Peyer's patch (tissue), 4 donors: Measurements from ENCODE around the gene SLC35A2. TPM values are rescaled to one million over a fixed set of nuclear protein-coding genes. Genes with fewer than 3 reads are reported as not detected.
"Not testable (repeated sequence)": the region's sequence is repeated elsewhere in the genome, so short reads cannot be mapped to it uniquely, and the experiment has no call there.

Experiments
- DNase-seq, 3 donors: peaks; one replicate each; pipeline ENCODE4 v3.0.0-alpha.2; 2017 to 2019
- H3K27ac ChIP-seq, 4 donors: fragments of 200-600 bp; sonication (generic); one replicate each; pipeline ENCODE4 v1.5.1; 2016 to 2019
- H3K27me3 ChIP-seq, 2 donors: fragments of 200-600 bp; sonication (generic); one replicate each; pipeline ENCODE4 v1.5.1; 2019
- H3K36me3 ChIP-seq, 3 donors: fragments of 200-600 bp; sonication (generic); one replicate each; pipeline ENCODE4 v1.5.1; 2016 to 2019
- H3K4me1 ChIP-seq, 4 donors: fragments of 200-600 bp; sonication (generic); one replicate each; pipeline ENCODE4 v1.5.1; 2016 to 2019
- H3K4me3 ChIP-seq, 4 donors: fragments of 200-600 bp; sonication (generic); 1 replicate in 3 of 4; 2 replicates in 1 of 4; pipeline ENCODE4 v1.5.1; 2016 to 2019; ENCODE audit warnings: mild to moderate bottlenecking in 1 of 4
- H3K9me3 ChIP-seq, 4 donors: fragments of 200-600 bp; sonication (generic); one replicate each; pipeline ENCODE4 v1.5.1; 2016 to 2019; ENCODE audit warnings: mild to moderate bottlenecking in 1 of 4
- POLR2A ChIP-seq, 2 donors: fragments of 450-650 bp; IDR thresholded peaks; one replicate each; pipeline ENCODE4 v1.5.1; 2017; ENCODE audit warnings: antibody characterized with exemption in 2 of 2, mild to moderate bottlenecking in 2 of 2, moderate library complexity in 2 of 2
- total RNA-seq, 4 donors: library from RNA; depleted of rRNA; stranded (reverse); fragments of >200 nt; gene quantifications; one replicate each; pipeline ENCODE4 v1.1.0, GENCODE V29; 2016
- TF ChIP-seq, protein P1 (sequence below), 6 experiments: fragments of 450-650 bp in 4 of 6; fragments of 200-600 bp in 2 of 6; sonication (generic) in 1 of 6; IDR thresholded peaks; one replicate each; pipeline ENCODE4 v1.5.1; 2017 to 2019; ENCODE audit warnings: antibody characterized with exemption in 6 of 6, mild to moderate bottlenecking in 3 of 6, moderate library complexity in 1 of 6

Gene SLC35A2
- total RNA-seq, 4 donors from 2014 or later = 14.0 to 43.3 (median 21.5) TPM

DNA sequence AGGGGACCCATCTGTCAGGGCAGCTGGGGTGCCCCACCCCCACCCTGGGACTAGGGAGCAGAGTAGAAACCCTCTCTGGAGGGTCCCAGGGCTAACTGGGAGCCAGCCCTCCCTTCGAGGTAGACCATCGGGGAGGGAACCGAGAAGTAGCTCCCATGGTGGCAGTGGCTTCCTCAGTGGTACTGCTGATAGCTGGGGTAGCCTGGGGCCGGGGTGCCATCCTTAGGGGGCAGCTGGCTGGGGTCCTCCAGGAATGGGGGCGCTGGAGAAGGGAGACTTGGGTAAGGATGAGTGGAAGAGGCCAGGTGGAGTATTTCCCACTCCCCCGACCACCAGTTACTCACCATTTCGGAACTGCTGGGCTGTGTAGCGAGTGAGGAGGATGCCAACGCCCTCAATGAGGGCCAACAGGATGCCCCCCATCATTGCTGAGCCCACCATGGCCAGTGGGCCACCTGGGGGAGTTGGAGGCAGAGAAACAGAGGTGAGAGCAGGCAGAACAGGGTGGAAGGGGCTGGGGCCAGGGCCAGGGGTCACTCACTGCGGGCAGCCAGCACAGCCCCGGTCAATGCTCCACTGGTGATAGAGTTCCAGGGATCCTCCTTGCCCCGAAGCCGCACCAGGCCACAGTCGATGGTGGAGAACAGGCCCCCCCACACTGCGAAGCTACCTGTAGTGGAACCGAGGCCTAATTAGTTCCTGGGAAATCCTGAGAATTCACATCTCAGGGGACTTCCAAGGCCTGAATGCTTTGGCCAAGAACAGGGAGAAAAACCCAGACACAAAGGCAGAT is 17.7 kb downstream of the SLC35A2 start:
- Histone ChIP-seq H3K27ac (no peak overlapping the region), H3K4me3 (no peak overlapping the region), H3K4me1 (peaks cover 0 to 7% (median 0%) of the 10 kb centered on the region in 4 donors), H3K27me3 (no peaks in the 10 kb centered on the region), H3K36me3 (peaks cover 0 to 14% (median 0%) of the 10 kb centered on the region in 3 donors), H3K9me3 (no peaks in the 10 kb centered on the region)
- DNase-seq = peak in 1 of 3 donors; percentile 10
- no peak for TF ChIP-seq POLR2A (IDR thresholded peaks at IDR 0.05)
- TF ChIP-seq, protein P1, sequence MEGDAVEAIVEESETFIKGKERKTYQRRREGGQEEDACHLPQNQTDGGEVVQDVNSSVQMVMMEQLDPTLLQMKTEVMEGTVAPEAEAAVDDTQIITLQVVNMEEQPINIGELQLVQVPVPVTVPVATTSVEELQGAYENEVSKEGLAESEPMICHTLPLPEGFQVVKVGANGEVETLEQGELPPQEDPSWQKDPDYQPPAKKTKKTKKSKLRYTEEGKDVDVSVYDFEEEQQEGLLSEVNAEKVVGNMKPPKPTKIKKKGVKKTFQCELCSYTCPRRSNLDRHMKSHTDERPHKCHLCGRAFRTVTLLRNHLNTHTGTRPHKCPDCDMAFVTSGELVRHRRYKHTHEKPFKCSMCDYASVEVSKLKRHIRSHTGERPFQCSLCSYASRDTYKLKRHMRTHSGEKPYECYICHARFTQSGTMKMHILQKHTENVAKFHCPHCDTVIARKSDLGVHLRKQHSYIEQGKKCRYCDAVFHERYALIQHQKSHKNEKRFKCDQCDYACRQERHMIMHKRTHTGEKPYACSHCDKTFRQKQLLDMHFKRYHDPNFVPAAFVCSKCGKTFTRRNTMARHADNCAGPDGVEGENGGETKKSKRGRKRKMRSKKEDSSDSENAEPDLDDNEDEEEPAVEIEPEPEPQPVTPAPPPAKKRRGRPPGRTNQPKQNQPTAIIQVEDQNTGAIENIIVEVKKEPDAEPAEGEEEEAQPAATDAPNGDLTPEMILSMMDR (IDR thresholded peaks at IDR 0.05) = no peak

DNA sequence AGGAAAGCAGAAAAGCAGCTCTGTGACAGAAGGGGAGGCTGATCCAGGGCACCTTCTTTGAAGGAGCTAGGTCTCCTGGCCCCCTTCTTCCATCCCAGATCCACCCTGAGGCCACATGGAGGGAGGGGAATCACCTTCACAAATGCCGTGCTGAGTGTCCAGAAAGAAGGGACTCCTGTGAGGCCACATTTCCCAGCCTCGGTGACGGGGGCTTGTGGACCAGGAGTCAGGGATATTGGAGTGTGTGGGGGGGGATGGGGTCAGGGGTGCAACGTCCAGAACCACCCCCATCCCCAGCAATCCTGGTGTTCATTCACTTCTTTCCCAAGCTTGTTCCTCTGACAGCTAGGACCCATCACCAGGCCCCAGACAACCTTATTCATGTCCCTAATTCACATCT is 18.6 kb downstream of the SLC35A2 start:
- H3K4me3 ChIP-seq = no peak overlapping the region
- no peaks in the 10 kb centered on the region for H3K9me3 ChIP-seq
- peaks cover 0 to 7% (median 0%) of the 10 kb centered on the region in 4 donors for H3K4me1 ChIP-seq
- peak in 1 of 3 donors; percentile 6 for DNase-seq
- peaks cover 0 to 14% (median 0%) of the 10 kb centered on the region in 3 donors for H3K36me3 ChIP-seq
- no peaks in the 10 kb centered on the region for H3K27me3 ChIP-seq
- TF ChIP-seq, protein P1 (IDR thresholded peaks at IDR 0.05) = no peak
- no peak for TF ChIP-seq POLR2A (IDR thresholded peaks at IDR 0.05)
- H3K27ac ChIP-seq = no peak overlapping the region

DNA sequence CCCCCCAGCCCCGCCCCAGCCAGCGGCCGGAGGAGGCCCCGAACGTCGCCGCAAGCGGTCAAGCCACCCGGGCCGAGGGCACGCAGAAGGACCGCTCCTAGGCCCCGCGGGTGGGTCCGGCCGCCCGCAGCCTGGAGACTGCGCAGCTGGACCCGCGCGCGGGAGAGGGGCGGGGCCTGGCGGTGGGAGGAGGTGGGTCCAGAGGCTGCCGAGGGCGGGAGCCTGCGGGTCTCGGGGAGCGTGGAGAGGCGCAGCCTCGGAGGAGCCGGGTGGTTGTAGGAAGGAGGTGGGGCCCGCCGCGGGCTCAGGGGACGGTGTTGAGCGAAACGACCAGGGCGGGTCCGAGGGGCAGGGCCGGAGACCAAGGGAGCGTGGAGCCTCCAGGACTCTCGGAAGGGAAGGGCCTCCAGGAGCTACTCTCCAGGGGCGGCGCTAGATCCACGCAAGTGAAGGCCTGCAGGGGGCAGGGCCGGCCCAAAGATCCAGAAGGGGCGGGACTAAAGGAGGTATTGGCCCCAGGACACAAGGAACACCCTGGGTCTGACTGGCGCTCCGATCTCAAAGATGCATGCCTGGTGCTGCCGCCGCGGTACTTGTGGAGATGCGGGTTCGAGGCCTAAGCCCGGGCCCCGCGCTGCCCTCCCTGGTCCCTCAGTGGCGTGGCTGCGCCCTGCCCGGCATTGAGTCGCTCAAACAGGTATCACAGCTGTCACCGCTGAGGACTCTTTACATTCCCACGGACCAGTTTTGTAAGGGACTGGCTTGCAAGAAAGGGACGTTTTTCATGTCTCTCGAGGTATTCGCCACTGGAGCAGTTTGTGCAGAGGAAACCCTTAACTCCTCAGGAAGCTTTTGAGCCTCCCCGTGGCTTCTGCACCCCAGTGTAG is 19.8 kb downstream of the SLC35A2 start:
- H3K27ac ChIP-seq = peak overlapping the region; percentile 76 to 85 (median 80)
- TF ChIP-seq POLR2A (IDR thresholded peaks at IDR 0.05) = peak in 1 of 2 donors; percentile 15
- TF ChIP-seq, protein P1 (IDR thresholded peaks at IDR 0.05) = peak in 5 of 6 experiments; percentile 29 to 72 (median 59)
- peak; percentile 77 to 93 (median 88) for DNase-seq

DNA sequence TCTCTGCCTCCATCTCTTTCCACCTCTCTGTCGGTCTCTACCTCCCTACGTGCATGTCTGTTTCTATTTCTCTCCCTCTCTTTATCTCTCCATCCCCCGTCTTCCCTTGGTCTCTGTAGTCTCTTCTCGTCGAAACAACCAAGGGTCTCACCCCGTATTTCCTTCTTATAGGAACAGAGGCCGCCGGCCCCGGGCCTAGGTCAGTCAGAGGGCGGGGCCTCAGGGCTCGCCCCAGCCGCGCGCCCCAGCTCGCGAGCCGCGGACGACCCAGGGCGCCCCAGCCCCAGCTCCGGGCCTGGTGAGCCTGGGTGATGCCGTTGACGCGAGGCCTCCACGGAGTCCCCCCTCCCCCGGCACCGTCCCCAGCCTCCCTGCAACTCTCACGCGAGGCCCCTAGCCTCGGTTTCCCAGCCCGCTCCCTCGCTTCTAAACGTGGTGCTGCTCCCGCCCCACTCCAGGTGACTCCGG is 20.5 kb downstream of the SLC35A2 start:
- TF ChIP-seq, protein P1 (IDR thresholded peaks at IDR 0.05) = no peak
- TF ChIP-seq POLR2A (IDR thresholded peaks at IDR 0.05) = no peak
- peaks cover 0 to 14% (median 0%) of the 10 kb centered on the region in 3 donors for H3K36me3 ChIP-seq
- H3K4me1 ChIP-seq = no peaks in the 10 kb centered on the region
- H3K27me3 ChIP-seq = no peaks in the 10 kb centered on the region
- no peaks in the 10 kb centered on the region for H3K9me3 ChIP-seq
- peak overlapping the region; percentile 76 to 85 (median 80) for H3K27ac ChIP-seq
- DNase-seq = peak in 1 of 3 donors; percentile 20
- H3K4me3 ChIP-seq = peak overlapping the region; percentile 59 to 82 (median 66)

More for the DNA sequence above, 19.8 kb downstream of the SLC35A2 start:
- Histone ChIP-seq H3K4me1 (peaks cover 0 to 6% (median 0%) of the 10 kb centered on the region in 4 donors), H3K9me3 (no peaks in the 10 kb centered on the region), H3K36me3 (peaks cover 0 to 14% (median 0%) of the 10 kb centered on the region in 3 donors), H3K4me3 (peak overlapping the region; percentile 59 to 82 (median 66)), H3K27me3 (no peaks in the 10 kb centered on the region)

DNA sequence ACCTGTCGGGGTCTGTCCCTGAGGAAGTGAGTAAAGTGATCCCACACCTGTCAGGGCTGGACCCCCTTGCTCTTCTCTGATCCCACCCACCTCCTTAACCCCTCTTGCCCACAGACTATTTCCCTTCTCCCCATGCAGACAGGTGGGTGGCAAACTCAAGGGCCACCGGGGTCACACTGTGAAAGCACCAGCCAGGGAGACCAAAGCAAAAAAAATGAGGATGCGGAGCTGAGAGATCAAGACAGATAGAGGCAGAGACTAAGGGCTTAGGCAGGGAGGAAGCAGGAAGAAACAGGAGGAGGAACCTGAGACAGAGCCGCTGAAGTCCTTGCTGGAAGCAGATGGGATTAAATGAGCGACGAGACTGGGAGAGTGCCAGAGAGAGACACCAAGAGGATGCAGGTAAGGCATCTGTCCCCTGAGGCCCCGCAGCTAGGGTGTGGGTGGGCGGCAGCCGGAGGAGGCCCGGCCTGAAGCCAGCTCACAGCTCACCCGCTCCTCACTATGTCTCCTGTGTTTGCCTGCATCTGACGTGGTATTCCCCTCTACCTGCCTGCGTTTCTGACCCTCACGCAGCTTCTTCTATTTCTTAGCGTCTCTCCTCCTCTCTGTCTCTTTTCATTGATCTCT is 21.0 kb downstream of the SLC35A2 start:
- TF ChIP-seq, protein P1 (IDR thresholded peaks at IDR 0.05) = no peak
- TF ChIP-seq POLR2A (IDR thresholded peaks at IDR 0.05) = no peak
- Histone ChIP-seq H3K36me3 (peaks cover 0 to 14% (median 0%) of the 10 kb centered on the region in 3 donors), H3K4me3 (peak overlapping the region; percentile 59 to 82 (median 66)), H3K4me1 (no peaks in the 10 kb centered on the region), H3K9me3 (no peaks in the 10 kb centered on the region), H3K27me3 (no peaks in the 10 kb centered on the region), H3K27ac (peak overlapping the region in 3 of 4 donors; percentile 76 to 85 (median 83))
- peak in 1 of 3 donors; percentile 6 for DNase-seq

DNA sequence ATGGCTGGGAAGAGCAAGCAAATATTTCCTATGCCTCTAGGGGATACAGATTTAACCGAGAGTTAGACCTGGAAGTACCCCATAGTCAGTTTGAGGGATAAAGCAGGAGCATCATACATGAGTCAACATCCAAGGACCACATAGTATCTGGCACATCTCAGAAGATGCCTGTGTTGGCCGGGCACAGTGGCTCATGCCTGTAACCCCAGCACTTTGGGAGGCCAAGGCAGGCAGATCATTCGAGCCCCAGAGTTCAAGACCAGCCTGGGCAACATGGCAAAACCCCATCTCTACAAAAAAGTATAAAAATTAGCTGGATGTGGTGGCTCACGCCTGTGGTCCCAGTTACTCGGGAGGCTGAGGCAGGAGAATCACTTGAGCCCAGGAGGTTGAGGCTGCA is 24.9 kb downstream of the SLC35A2 start:
- H3K27ac ChIP-seq, H3K36me3 ChIP-seq, DNase-seq, H3K9me3 ChIP-seq, H3K27me3 ChIP-seq, H3K4me3 ChIP-seq, H3K4me1 ChIP-seq: not testable (repeated sequence)
